Brain microvascular endothelial cell (primary cell): ENCODE data around the gene DOCK10.

Experiments used
- DNase-seq: peaks from one replicate; pipeline ENCODE4 v3.0.0-alpha.2; 2020
- H3K27ac ChIP-seq: fragments of 250-450 bp; sonication (Bioruptor Pico); 2 replicates; pipeline ENCODE4 v1.5.1; 2020; ENCODE audit warnings: mild to moderate bottlenecking, moderate library complexity
- H3K27me3 ChIP-seq: fragments of 250-450 bp; sonication (Bioruptor Pico); replicated peaks from 2 replicates; pipeline ENCODE4 v1.5.1; 2020; ENCODE audit warnings: mild to moderate bottlenecking
- H3K36me3 ChIP-seq: fragments of 250-450 bp; sonication (Bioruptor Pico); replicated peaks from 2 replicates; pipeline ENCODE4 v1.5.1; 2020; ENCODE audit warnings: mild to moderate bottlenecking
- H3K4me3 ChIP-seq: 2 replicates; pipeline ENCODE4 v1.5.1; 2011; ENCODE audit warnings: low read depth, mild to moderate bottlenecking, control low read depth, low read length, moderate library complexity
- CTCF ChIP-seq: IDR thresholded peaks from 2 replicates; pipeline ENCODE4 v1.5.1; 2011; ENCODE audit warnings: low read depth, mild to moderate bottlenecking, moderate library complexity, low read length, control low read depth, inconsistent platforms; ENCODE audit errors: missing control alignments
- in situ Hi-C: cut with HindIII; loops from 2 replicates; pipeline ENCODE4 v1.10.0; 2017; ENCODE audit warnings: low sequenced_read_pairs, low pct_ligation_motif_present

DOCK10 gene

DNA sequence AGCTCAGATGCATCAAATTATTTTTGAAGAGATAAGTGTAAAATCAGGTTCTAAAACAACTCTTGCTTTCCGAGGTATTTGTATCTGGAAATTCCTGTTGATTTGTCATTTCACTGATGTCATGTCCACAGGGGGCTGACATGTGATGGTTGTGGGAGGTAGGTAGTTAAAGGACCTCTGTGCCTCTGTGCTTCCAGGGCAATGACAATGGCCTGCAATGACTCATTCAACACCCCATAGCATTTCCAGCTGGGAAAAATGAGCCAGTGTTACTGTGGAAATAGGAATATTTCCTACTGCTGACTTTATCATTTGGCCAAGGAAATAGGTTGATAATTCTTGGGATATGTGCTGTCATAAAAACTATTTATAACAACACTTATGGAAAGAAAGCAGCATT, 239.9 kb downstream of the DOCK10 start:
- peak; percentile 56 for DNase-seq
- no peak overlapping the region for H3K4me3 ChIP-seq
- H3K27me3 ChIP-seq = no peaks in the 10 kb centered on the region
- peaks cover 31% of the 10 kb centered on the region for H3K36me3 ChIP-seq
- no peak for TF ChIP-seq CTCF
- in situ Hi-C loops = no loop called here
- no peak overlapping the region for H3K27ac ChIP-seq

- Histone ChIP-seq H3K4me3 (no peak overlapping the region), H3K27me3 (no peaks in the 10 kb centered on the region), H3K27ac (no peak overlapping the region), H3K36me3 (peaks cover 35% of the 10 kb centered on the region)
- DNase-seq = no peak
- no peak for TF ChIP-seq CTCF
- in situ Hi-C loops = no loop called here
These were observed 240.9 kb downstream of the DOCK10 start for GRCh38 chr2:224801360-224801759.

- Histone ChIP-seq H3K4me3 (no peak overlapping the region), H3K27me3 (no peaks in the 10 kb centered on the region), H3K27ac (no peak overlapping the region), H3K36me3 (peaks cover 31% of the 10 kb centered on the region)
- DNase-seq = no peak
- no peak for TF ChIP-seq CTCF
- in situ Hi-C loops = no loop called here
These were observed 242.6 kb downstream of the DOCK10 start for GRCh38 chr2:224799691-224800090.

DNA sequence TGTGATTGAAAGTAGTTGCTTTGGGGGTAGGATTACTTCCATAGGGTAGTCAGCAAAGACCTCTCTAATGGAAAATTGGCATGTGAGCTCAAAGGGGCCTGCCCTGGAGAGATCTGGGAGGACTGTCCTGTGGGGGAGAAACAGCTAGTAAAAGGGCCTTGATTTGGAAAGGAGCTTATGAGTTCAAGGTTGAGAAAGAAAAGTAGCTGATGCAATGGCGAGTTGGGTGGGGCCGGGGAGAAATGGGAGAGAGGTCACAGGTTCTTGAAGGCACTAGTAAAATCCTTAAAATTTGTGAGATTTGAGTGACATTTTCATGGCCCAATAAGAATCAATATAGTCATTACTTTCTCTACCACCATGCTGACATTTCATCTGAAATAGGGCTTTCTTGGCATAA, 244.1 kb downstream of the DOCK10 start:
- H3K27me3 ChIP-seq = no peaks in the 10 kb centered on the region
- no peak overlapping the region for H3K27ac ChIP-seq
- no peak for TF ChIP-seq CTCF
- peaks cover 34% of the 10 kb centered on the region for H3K36me3 ChIP-seq
- no peak overlapping the region for H3K4me3 ChIP-seq
- DNase-seq = no peak
- in situ Hi-C loops = no loop called here

- TF ChIP-seq CTCF = no peak
- H3K27me3 ChIP-seq = no peaks in the 10 kb centered on the region
- no peak overlapping the region for H3K4me3 ChIP-seq
- DNase-seq = no peak
- H3K27ac ChIP-seq = no peak overlapping the region
- peaks cover 35% of the 10 kb centered on the region for H3K36me3 ChIP-seq
- in situ Hi-C loops = no loop called here
These were observed 245.5 kb downstream of the DOCK10 start for GRCh38 chr2:224796695-224797305.

DNA sequence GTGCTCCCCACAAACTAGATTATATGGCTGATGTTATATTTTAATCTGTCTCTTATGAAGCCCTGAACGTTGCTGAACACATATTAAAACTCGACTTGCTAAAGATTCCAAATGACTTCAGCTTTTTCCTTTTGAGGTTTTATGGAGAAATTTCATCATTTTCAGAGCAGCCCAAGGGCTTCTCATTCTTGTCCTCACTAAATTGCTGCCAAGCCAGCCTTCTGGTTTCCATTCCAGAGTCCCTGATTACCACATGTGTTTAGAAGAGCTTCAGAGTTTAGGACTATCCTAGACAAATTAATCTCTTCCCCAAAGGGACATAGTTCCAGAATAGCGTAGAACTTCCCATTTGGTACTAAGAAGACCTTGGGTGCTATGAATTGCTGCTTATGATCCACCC, 248.3 kb downstream of the DOCK10 start:
- DNase-seq = no peak
- Histone ChIP-seq H3K36me3 (peaks cover 33% of the 10 kb centered on the region), H3K27me3 (no peaks in the 10 kb centered on the region), H3K27ac (no peak overlapping the region), H3K4me3 (no peak overlapping the region)
- in situ Hi-C loops = no loop called here
- no peak for TF ChIP-seq CTCF
